Esophagus squamous epithelium (tissue), 4 donors: ENCODE measurements around the gene TRPM1.

Experiments
- POLR2A ChIP-seq, 4 donors: fragments of 450-650 bp; IDR thresholded peaks; one replicate each; pipeline ENCODE4 v1.6.1; 2017; ENCODE audit warnings: antibody characterized with exemption in 4 of 4, mild to moderate bottlenecking in 4 of 4, moderate library complexity in 3 of 4
- TF ChIP-seq, protein P1 (sequence below), 6 experiments: fragments of 450-650 bp in 4 of 6; fragments of 200-600 bp in 2 of 6; sonication (generic) in 2 of 6; IDR thresholded peaks; one replicate each; pipeline ENCODE4 v1.5.1; 2016 to 2019; ENCODE audit warnings: antibody characterized with exemption in 6 of 6, mild to moderate bottlenecking in 4 of 6, moderate library complexity in 4 of 6

- no peak for TF ChIP-seq POLR2A (IDR thresholded peaks at IDR 0.05)
- TF ChIP-seq, protein P1, sequence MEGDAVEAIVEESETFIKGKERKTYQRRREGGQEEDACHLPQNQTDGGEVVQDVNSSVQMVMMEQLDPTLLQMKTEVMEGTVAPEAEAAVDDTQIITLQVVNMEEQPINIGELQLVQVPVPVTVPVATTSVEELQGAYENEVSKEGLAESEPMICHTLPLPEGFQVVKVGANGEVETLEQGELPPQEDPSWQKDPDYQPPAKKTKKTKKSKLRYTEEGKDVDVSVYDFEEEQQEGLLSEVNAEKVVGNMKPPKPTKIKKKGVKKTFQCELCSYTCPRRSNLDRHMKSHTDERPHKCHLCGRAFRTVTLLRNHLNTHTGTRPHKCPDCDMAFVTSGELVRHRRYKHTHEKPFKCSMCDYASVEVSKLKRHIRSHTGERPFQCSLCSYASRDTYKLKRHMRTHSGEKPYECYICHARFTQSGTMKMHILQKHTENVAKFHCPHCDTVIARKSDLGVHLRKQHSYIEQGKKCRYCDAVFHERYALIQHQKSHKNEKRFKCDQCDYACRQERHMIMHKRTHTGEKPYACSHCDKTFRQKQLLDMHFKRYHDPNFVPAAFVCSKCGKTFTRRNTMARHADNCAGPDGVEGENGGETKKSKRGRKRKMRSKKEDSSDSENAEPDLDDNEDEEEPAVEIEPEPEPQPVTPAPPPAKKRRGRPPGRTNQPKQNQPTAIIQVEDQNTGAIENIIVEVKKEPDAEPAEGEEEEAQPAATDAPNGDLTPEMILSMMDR (IDR thresholded peaks at IDR 0.05) = no peak
These were observed 17.3 kb downstream of the TRPM1 start for GRCh38 chr15:31084176-31084575.
